Measurements from ENCODE around the gene AFM.

DNA sequence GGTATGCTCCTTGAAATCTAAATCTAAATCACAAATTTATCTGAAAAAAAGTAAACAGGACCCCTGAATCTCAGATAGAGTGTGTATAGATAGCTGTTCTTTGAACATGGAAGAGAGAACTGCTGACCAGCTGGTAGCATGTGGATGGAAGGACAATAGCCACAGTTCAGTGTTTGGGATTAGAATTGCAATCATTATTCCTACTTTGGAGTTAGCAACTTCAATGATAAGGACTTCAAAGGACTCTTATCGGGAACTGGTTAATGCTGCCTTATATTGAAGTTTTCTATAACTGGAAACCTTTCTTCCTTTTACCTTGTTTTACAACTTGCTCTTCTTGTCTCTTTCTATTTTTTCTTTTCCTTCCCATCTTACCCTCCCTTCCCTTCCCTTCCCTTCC, 5.0 kb downstream of the AFM start:
- TF ChIP-seq EZH2 (IDR thresholded peaks at IDR 0.05; ENCODE audit: low read depth, low read length, severe bottlenecking) = no peak
- TF ChIP-seq TEAD4 (IDR thresholded peaks at IDR 0.05; ENCODE audit: low read depth, low read length) = no peak
